Activated T-cell treated with anti-CD3 and anti-CD28 coated beads, Interleukin-2, amount 50 U/mL, for 24 hours (primary cell): ENCODE results near the gene HDAC10.

Source experiments
- DNase-seq: peaks from one replicate; pipeline ENCODE4 v3.0.0-alpha.2; 2020
- H3K27ac Mint-ChIP-seq: 2 replicates; pipeline ENCODE4 v1.8.0; 2020; ENCODE audit warnings: mild to moderate bottlenecking, mixed read lengths
- H3K27me3 Mint-ChIP-seq: 2 replicates; pipeline ENCODE4 v1.8.0; 2020; ENCODE audit warnings: mixed read lengths
- H3K36me3 Mint-ChIP-seq: 2 replicates; pipeline ENCODE4 v1.8.0; 2020; ENCODE audit warnings: low read depth, mixed read lengths
- H3K4me1 Mint-ChIP-seq: 2 replicates; pipeline ENCODE4 v1.8.0; 2020; ENCODE audit warnings: low read depth, mixed read lengths
- H3K4me3 Mint-ChIP-seq: 2 replicates; pipeline ENCODE4 v1.8.0; 2020; ENCODE audit warnings: mild to moderate bottlenecking, moderate library complexity, mixed read lengths
- H3K9me3 Mint-ChIP-seq: 2 replicates; pipeline ENCODE4 v1.8.0; 2020; ENCODE audit warnings: mixed read lengths

The HDAC10 gene

GRCh38 chr22:50196256-50196655 is 54.8 kb downstream of the HDAC10 start:
- DNase-seq: no peak
- H3K36me3 Mint-ChIP-seq: peaks cover 70% of the 10 kb centered on the region
- peak overlapping the region; percentile 44 for H3K27ac Mint-ChIP-seq
- no peaks in the 10 kb centered on the region for H3K9me3 Mint-ChIP-seq
- H3K27me3 Mint-ChIP-seq: no peaks in the 10 kb centered on the region
- peaks cover 28% of the 10 kb centered on the region for H3K4me1 Mint-ChIP-seq
- no peak overlapping the region for H3K4me3 Mint-ChIP-seq
